ENCODE data around the gene PTPRQ. TPM values are rescaled to one million over a fixed set of nuclear protein-coding genes. Genes with fewer than 3 reads are reported as not detected.

The PTPRQ gene
- total and polyA plus RNA-seq, 10 donors, result under 0.01 to 0.09 (median 0.03) TPM; not detected in 7

GRCh38 chr12:80643961-80644360, 199.9 kb downstream of the PTPRQ start:
- TF ChIP-seq POLR2A (IDR thresholded peaks at IDR 0.05) (no peak), POLR2AphosphoS5 (IDR thresholded peaks at IDR 0.05) (no peak), CTCF (IDR thresholded peaks at IDR 0.05 in 8 of 11, conservative IDR thresholded peaks at IDR 0.05 in 3 of 11) (no peak)
- 40 to 51% (median 50%) methylated on average over 2 of the region's 2 CpGs for WGBS, 5 donors

GRCh38 chr12:80648881-80649280, 204.8 kb downstream of the PTPRQ start:
- Histone ChIP-seq H3K4me3 (no peak overlapping the region), H3K9me3 (no peaks in the 10 kb centered on the region), H3K36me3 (no peaks in the 10 kb centered on the region), H3K27ac (no peak overlapping the region), H3K4me1 (no peaks in the 10 kb centered on the region), H3K27me3 (replicated peaks in 1 of 7) (no peaks in the 10 kb centered on the region)
- 52 to 87% (median 79%) methylated on average over 1 of the region's 1 CpG for WGBS, 5 donors
- intact Hi-C loops (cut with DNase I; ENCODE audit: low total_unique reads), result no loop called here
- DNase-seq, result no peak
- TF ChIP-seq POLR2AphosphoS5 (IDR thresholded peaks at IDR 0.05) (no peak), CTCF (IDR thresholded peaks at IDR 0.05 in 8 of 11, conservative IDR thresholded peaks at IDR 0.05 in 3 of 11) (no peak), POLR2A (IDR thresholded peaks at IDR 0.05) (no peak)

More at GRCh38 chr12:80643961-80644360, 199.9 kb downstream of the PTPRQ start:
- Histone ChIP-seq H3K27ac (no peak overlapping the region), H3K36me3 (no peaks in the 10 kb centered on the region), H3K4me3 (no peak overlapping the region), H3K9me3 (no peaks in the 10 kb centered on the region), H3K4me1 (no peaks in the 10 kb centered on the region), H3K27me3 (replicated peaks in 1 of 7) (no peaks in the 10 kb centered on the region)
- intact Hi-C loops (cut with DNase I; ENCODE audit: low total_unique reads), result no loop called here
- DNase-seq, result no peak

- intact Hi-C loops (cut with DNase I; ENCODE audit: low total_unique reads), result no loop called here
- Histone ChIP-seq H3K4me3 (no peak overlapping the region), H3K9me3 (no peaks in the 10 kb centered on the region), H3K4me1 (no peaks in the 10 kb centered on the region), H3K27me3 (replicated peaks in 1 of 7) (no peaks in the 10 kb centered on the region), H3K27ac (no peak overlapping the region), H3K36me3 (no peaks in the 10 kb centered on the region)
- 59 to 75% (median 66%) methylated on average over 2 of the region's 2 CpGs for WGBS, 5 donors
- TF ChIP-seq POLR2A (IDR thresholded peaks at IDR 0.05), result no peak
- no peak for TF ChIP-seq POLR2AphosphoS5 (IDR thresholded peaks at IDR 0.05)
- TF ChIP-seq CTCF (IDR thresholded peaks at IDR 0.05 in 8 of 11, conservative IDR thresholded peaks at IDR 0.05 in 3 of 11), result no peak
- DNase-seq, result no peak
These were observed 211.7 kb downstream of the PTPRQ start for GRCh38 chr12:80655751-80656150.

GRCh38 chr12:80659512-80660063, 215.6 kb downstream of the PTPRQ start:
- no peaks in the 10 kb centered on the region for H3K9me3 ChIP-seq
- H3K27ac ChIP-seq, result no peak overlapping the region
- TF ChIP-seq POLR2A (IDR thresholded peaks at IDR 0.05) (no peak), POLR2AphosphoS5 (IDR thresholded peaks at IDR 0.05) (no peak), CTCF (IDR thresholded peaks at IDR 0.05 in 8 of 11, conservative IDR thresholded peaks at IDR 0.05 in 3 of 11) (no peak)
- H3K36me3 ChIP-seq, result no peaks in the 10 kb centered on the region
- 69 to 83% (median 77%) methylated on average over 5 of the region's 5 CpGs for WGBS, 5 donors
- H3K4me3 ChIP-seq, result no peak overlapping the region
- intact Hi-C loops (cut with DNase I; ENCODE audit: low total_unique reads), result no loop called here
- H3K27me3 ChIP-seq (replicated peaks in 1 of 7), result no peaks in the 10 kb centered on the region
- no peak for DNase-seq
- no peaks in the 10 kb centered on the region for H3K4me1 ChIP-seq

Data from spleen (tissue), 11 donors.